Epithelial cell of esophagus (primary cell): ENCODE measurements around the gene NDUFS6.
A peak's percentile ranks its signal among the peaks of the same experiment; 100 is the strongest.

Experiments used
- DNase-seq: peaks from one replicate; pipeline ENCODE4 v3.0.0; 2010; ENCODE audit warnings: low read depth
- H3K4me3 ChIP-seq: 2 replicates; pipeline ENCODE4 v1.5.1; 2011; ENCODE audit warnings: mild to moderate bottlenecking, low read length, control low read depth
- CTCF ChIP-seq: IDR thresholded peaks from 2 replicates; pipeline ENCODE4 v1.5.1; 2011; ENCODE audit warnings: low read depth, mild to moderate bottlenecking, low read length, control low read depth, inconsistent platforms; ENCODE audit not compliant: insufficient read depth; ENCODE audit errors: missing control alignments

Gene NDUFS6

GRCh38 chr5:1799110-1799601 is 2.1 kb upstream of the NDUFS6 start:
- peak overlapping the region; percentile 76 for H3K4me3 ChIP-seq
- peak; percentile 15 for DNase-seq
- no peak for TF ChIP-seq CTCF

GRCh38 chr5:1799602-1800471 is 1.4 kb upstream of the NDUFS6 start, which contains the start of gene MRPL36:
Gene MRPL36 (minus strand): TSS chr5:1799837. CDS start chr5:1798935, 902 bp downstream.
- no peak for TF ChIP-seq CTCF

GRCh38 chr5:1800472-1801221 is 560 bp upstream of the NDUFS6 start:
- peak overlapping the region; percentile 76 for H3K4me3 ChIP-seq
- DNase-seq = peak; percentile 41
- no peak for TF ChIP-seq CTCF

More at GRCh38 chr5:1799602-1800471, 1.4 kb upstream of the NDUFS6 start, which contains the start of gene MRPL36:
- peak within 1 kb of the TSS; percentile 76 for H3K4me3 ChIP-seq
- DNase-seq = peak; percentile 94

- DNase-seq = peak; percentile 31
- TF ChIP-seq CTCF = no peak
These were observed 724 bp downstream of the NDUFS6 start for GRCh38 chr5:1801967-1802295.

GRCh38 chr5:1803192-1803591 is 2.0 kb downstream of the NDUFS6 start:
- no peak for DNase-seq
- no peak overlapping the region for H3K4me3 ChIP-seq
- TF ChIP-seq CTCF = no peak

More at GRCh38 chr5:1801967-1802295, 724 bp downstream of the NDUFS6 start:
- H3K4me3 ChIP-seq = peak overlapping the region; percentile 76

- no peak for DNase-seq
These were observed 2.9 kb downstream of the NDUFS6 start for GRCh38 chr5:1804001-1804690.

More at GRCh38 chr5:1804001-1804690, 2.9 kb downstream of the NDUFS6 start:
- no peak overlapping the region for H3K4me3 ChIP-seq
- TF ChIP-seq CTCF = no peak
